MCF 10A (cell line): ENCODE results near the gene PIEZO1. TPM values are rescaled to one million over a fixed set of nuclear protein-coding genes. Genes with fewer than 3 reads are reported as not detected.

Experiments used
- BruUV-seq: library from RNA; stranded (reverse); fragments of 400-500 nt; replicated peaks from 2 replicates; lab custom pipeline; 2021; lab: Mats Ljungman, UMichigan
- CTCF ChIA-PET: fragments of 300-600 bp; sonication (Branson Sonifier 250); formaldehyde crosslinking; extraction: SDS; loops from one replicate; lab custom pipeline; 2021; ENCODE audit warnings: antibody characterized with exemption, inconsistent platforms; lab: Yijun Ruan, JAX
- POLR2A ChIA-PET: fragments of 300-600, 350-650 bp; sonication (Branson Sonifier 250); formaldehyde crosslinking; extraction: SDS; loops from one replicate; lab custom pipeline; 2020; ENCODE audit warnings: antibody characterized with exemption, inconsistent platforms; lab: Yijun Ruan, JAX
- DNase-seq: peaks from one replicate; pipeline ENCODE4 v3.0.0-alpha.2; 2018; ENCODE audit not compliant: unreplicated experiment
- H3K27ac Mint-ChIP-seq: one replicate; pipeline ENCODE4 v1.8.0; 2022; ENCODE audit warnings: mild to moderate bottlenecking, low read depth, mixed read lengths; ENCODE audit not compliant: unreplicated experiment
- H3K27me3 Mint-ChIP-seq: one replicate; pipeline ENCODE4 v1.8.0; 2022; ENCODE audit warnings: mixed read lengths; ENCODE audit not compliant: insufficient read depth, unreplicated experiment
- H3K36me3 Mint-ChIP-seq: one replicate; pipeline ENCODE4 v1.8.0; 2022; ENCODE audit warnings: mild to moderate bottlenecking, moderate library complexity, mixed read lengths; ENCODE audit not compliant: insufficient read depth, unreplicated experiment
- H3K4me1 Mint-ChIP-seq: one replicate; pipeline ENCODE4 v1.8.0; 2022; ENCODE audit warnings: mixed read lengths; ENCODE audit not compliant: insufficient read depth, unreplicated experiment
- H3K4me3 Mint-ChIP-seq: one replicate; pipeline ENCODE4 v1.8.0; 2022; ENCODE audit warnings: mild to moderate bottlenecking, moderate library complexity, mixed read lengths; ENCODE audit not compliant: unreplicated experiment
- H3K9me3 Mint-ChIP-seq: one replicate; pipeline ENCODE4 v1.8.0; 2022; ENCODE audit warnings: mixed read lengths; ENCODE audit not compliant: unreplicated experiment
- CTCF ChIP-seq: fragments of 200-600 bp; IDR thresholded peaks from one replicate; pipeline ENCODE4 v1.8.0; 2022; ENCODE audit warnings: antibody characterized with exemption, mild to moderate bottlenecking; ENCODE audit not compliant: unreplicated experiment
- intact Hi-C: fragments of 100-400 bp; cut with micrococcal nuclease; formaldehyde crosslinking; loops from 2 replicates; pipeline ENCODE4 v1.14.1; 2022
- total RNA-seq: library from RNA; stranded (reverse); gene quantifications from 2 replicates; pipeline ENCODE4 v1.2.3, GENCODE V29; 2022

Gene PIEZO1
- total RNA-seq, 1 experiment from 2014 or later, result 193 TPM

- ChIA-PET CTCF (no interaction called here), POLR2A (interaction anchor here (0.7 kb wide), 1 partner anchor 56 kb away, joined by 3 read pairs; no protein-coding TSS in a partner anchor)
- no peak overlapping the region for H3K27ac Mint-ChIP-seq
- no peak overlapping the region for H3K4me3 Mint-ChIP-seq
- H3K36me3 Mint-ChIP-seq, result peaks cover 38% of the 10 kb centered on the region
- BruUV-seq, result no TSS peak
- H3K9me3 Mint-ChIP-seq, result no peaks in the 10 kb centered on the region
- H3K4me1 Mint-ChIP-seq, result no peaks in the 10 kb centered on the region
- DNase-seq, result no peak
- H3K27me3 Mint-ChIP-seq, result no peaks in the 10 kb centered on the region
- intact Hi-C loops, result no loop called here
- no peak for TF ChIP-seq CTCF
Measured at GRCh38 chr16:88714420-88715302, 70.4 kb downstream of the PIEZO1 start.

- no peak for TF ChIP-seq CTCF
- intact Hi-C loops, result no loop called here
- no peak for DNase-seq
- Mint-ChIP-seq H3K27ac (no peak overlapping the region), H3K36me3 (peaks cover 35% of the 10 kb centered on the region), H3K4me1 (no peaks in the 10 kb centered on the region), H3K9me3 (no peaks in the 10 kb centered on the region), H3K4me3 (no peak overlapping the region), H3K27me3 (no peaks in the 10 kb centered on the region)
- BruUV-seq, result no TSS peak
- CTCF ChIA-PET, result interaction anchor here (0.5 kb wide), 1 partner anchor 137 kb away, joined by 3 read pairs; no protein-coding TSS in a partner anchor
- POLR2A ChIA-PET, result no interaction called here
Measured at GRCh38 chr16:88713568-88714419, 71.2 kb downstream of the PIEZO1 start.

- H3K27ac Mint-ChIP-seq, result no peak overlapping the region
- peaks cover 28% of the 10 kb centered on the region for H3K36me3 Mint-ChIP-seq
- no peak for DNase-seq
- no peak for TF ChIP-seq CTCF
- no peaks in the 10 kb centered on the region for H3K9me3 Mint-ChIP-seq
- POLR2A ChIA-PET, result no interaction called here
- BruUV-seq, result no TSS peak
- H3K4me1 Mint-ChIP-seq, result no peaks in the 10 kb centered on the region
- H3K4me3 Mint-ChIP-seq, result no peak overlapping the region
- H3K27me3 Mint-ChIP-seq, result no peaks in the 10 kb centered on the region
- intact Hi-C loops, result no loop called here
- CTCF ChIA-PET, result interaction anchor here (0.8 kb wide), 1 partner anchor 23 kb away, joined by 4 read pairs; no protein-coding TSS in a partner anchor
Measured at GRCh38 chr16:88713054-88713453, 72.0 kb downstream of the PIEZO1 start.
